ENCODE data around the gene VPS18. TPM values are rescaled to one million over a fixed set of nuclear protein-coding genes. Genes with fewer than 3 reads are reported as not detected.

VPS18 gene
- total RNA-seq, 6 experiments from 2014 or later = 27.7 to 33.1 (median 31.2) TPM

GRCh38 chr15:40854161-40854560, 40.1 kb upstream of the VPS18 start:
- no peak for TF ChIP-seq CTCF (IDR thresholded peaks at IDR 0.05)
- H3K27me3 Mint-ChIP-seq (ENCODE audit: insufficient read depth) = peaks cover 25% of the 10 kb centered on the region
- H3K9me3 Mint-ChIP-seq = no peaks in the 10 kb centered on the region
- peaks cover 17% of the 10 kb centered on the region for H3K4me1 Mint-ChIP-seq (ENCODE audit: low read depth)
- no peak for DNase-seq
- H3K27ac Mint-ChIP-seq = no peak overlapping the region
- no peaks in the 10 kb centered on the region for H3K36me3 Mint-ChIP-seq (ENCODE audit: low read depth)
- no peak overlapping the region for H3K4me3 Mint-ChIP-seq

- Mint-ChIP-seq H3K36me3 (ENCODE audit: low read depth) (no peaks in the 10 kb centered on the region), H3K4me1 (ENCODE audit: low read depth) (peaks cover 18% of the 10 kb centered on the region), H3K4me3 (no peak overlapping the region), H3K9me3 (no peaks in the 10 kb centered on the region), H3K27ac (no peak overlapping the region), H3K27me3 (ENCODE audit: insufficient read depth) (peaks cover 24% of the 10 kb centered on the region)
- TF ChIP-seq CTCF (IDR thresholded peaks at IDR 0.05) = no peak
- DNase-seq = no peak
These were observed 38.5 kb upstream of the VPS18 start for GRCh38 chr15:40855706-40856234.

GRCh38 chr15:40856746-40857145, 37.5 kb upstream of the VPS18 start:
- TF ChIP-seq CTCF (IDR thresholded peaks at IDR 0.05) = no peak
- no peaks in the 10 kb centered on the region for H3K9me3 Mint-ChIP-seq
- no peaks in the 10 kb centered on the region for H3K36me3 Mint-ChIP-seq (ENCODE audit: low read depth)
- no peak overlapping the region for H3K4me3 Mint-ChIP-seq
- DNase-seq = no peak
- H3K27ac Mint-ChIP-seq = no peak overlapping the region
- H3K4me1 Mint-ChIP-seq (ENCODE audit: low read depth) = peaks cover 18% of the 10 kb centered on the region
- peaks cover 24% of the 10 kb centered on the region for H3K27me3 Mint-ChIP-seq (ENCODE audit: insufficient read depth)

GRCh38 chr15:40857601-40858341, 36.5 kb upstream of the VPS18 start:
- peaks cover 18% of the 10 kb centered on the region for H3K4me1 Mint-ChIP-seq (ENCODE audit: low read depth)
- no peaks in the 10 kb centered on the region for H3K36me3 Mint-ChIP-seq (ENCODE audit: low read depth)
- H3K27me3 Mint-ChIP-seq (ENCODE audit: insufficient read depth) = peaks cover 22% of the 10 kb centered on the region
- H3K9me3 Mint-ChIP-seq = no peaks in the 10 kb centered on the region
- peak; percentile 95 for TF ChIP-seq CTCF (IDR thresholded peaks at IDR 0.05)
- peak; percentile 50 for DNase-seq
- peak overlapping the region; percentile 37; the same call in 1 of the 2 replicates for H3K4me3 Mint-ChIP-seq
- H3K27ac Mint-ChIP-seq = no peak overlapping the region

- no peak overlapping the region for H3K4me3 Mint-ChIP-seq
These were observed 35.5 kb upstream of the VPS18 start for GRCh38 chr15:40858706-40859105.

More at GRCh38 chr15:40858706-40859105, 35.5 kb upstream of the VPS18 start:
- H3K36me3 Mint-ChIP-seq (ENCODE audit: low read depth) = no peaks in the 10 kb centered on the region
- TF ChIP-seq CTCF (IDR thresholded peaks at IDR 0.05) = no peak
- H3K4me1 Mint-ChIP-seq (ENCODE audit: low read depth) = peaks cover 18% of the 10 kb centered on the region
- no peak for DNase-seq
- H3K9me3 Mint-ChIP-seq = no peaks in the 10 kb centered on the region
- peaks cover 25% of the 10 kb centered on the region for H3K27me3 Mint-ChIP-seq (ENCODE audit: insufficient read depth)
- no peak overlapping the region for H3K27ac Mint-ChIP-seq
